Astrocyte of the cerebellum (primary cell): ENCODE data around the gene LDAH.
A peak's percentile ranks its signal among the peaks of the same experiment; 100 is the strongest.

Source experiments
- DNase-seq: peaks from one replicate; pipeline ENCODE4 v3.0.0-alpha.2; 2011; ENCODE audit warnings: low read depth
- H3K4me3 ChIP-seq: 2 replicates; pipeline ENCODE4 v1.5.1; 2011; ENCODE audit warnings: mild to moderate bottlenecking, low read depth, low read length, moderate library complexity
- CTCF ChIP-seq: IDR thresholded peaks from 2 replicates; pipeline ENCODE4 v1.5.1; 2012; ENCODE audit warnings: low read length, low read depth, moderate library complexity, mild to moderate bottlenecking; ENCODE audit errors: missing control alignments
- in situ Hi-C: cut with HindIII; loops from 2 replicates; pipeline ENCODE4 v1.10.0; 2017; ENCODE audit warnings: low sequenced_read_pairs

Gene LDAH

GRCh38 chr2:20653695-20654534, 169.0 kb downstream of the LDAH start:
- TF ChIP-seq CTCF = no peak
- in situ Hi-C loops = no loop called here
- DNase-seq = no peak
- H3K4me3 ChIP-seq = no peak overlapping the region

GRCh38 chr2:20652673-20653575, 170.0 kb downstream of the LDAH start:
- TF ChIP-seq CTCF = no peak
- in situ Hi-C loops = no loop called here
- H3K4me3 ChIP-seq = no peak overlapping the region
- DNase-seq = no peak

GRCh38 chr2:20652141-20652540, 170.8 kb downstream of the LDAH start:
- no peak for TF ChIP-seq CTCF
- no peak for DNase-seq
- H3K4me3 ChIP-seq = no peak overlapping the region
- in situ Hi-C loops = no loop called here

- in situ Hi-C loops = no loop called here
- DNase-seq = no peak
- peak overlapping the region; percentile 87 for H3K4me3 ChIP-seq
- TF ChIP-seq CTCF = no peak
Observed at GRCh38 chr2:20651731-20652099, 171.2 kb downstream of the LDAH start.

- no peak for DNase-seq
- in situ Hi-C loops = no loop called here
- TF ChIP-seq CTCF = peak; percentile 55
- H3K4me3 ChIP-seq = peak within 1 kb of the TSS; percentile 87
Observed at GRCh38 chr2:20650877-20651730, 171.8 kb downstream of the LDAH start, which contains the start of gene HS1BP3. Gene HS1BP3, minus strand, starts transcription at chr2:20651098. Its CDS starts 35 bp downstream, at chr2:20651063.

GRCh38 chr2:20650393-20650876, 172.5 kb downstream of the LDAH start:
- TF ChIP-seq CTCF = peak; percentile 6
- no peak for DNase-seq

More at GRCh38 chr2:20650393-20650876, 172.5 kb downstream of the LDAH start:
- H3K4me3 ChIP-seq = peak overlapping the region; percentile 87
- in situ Hi-C loops = no loop called here
